GM20000 (cell line): ENCODE measurements around the gene P2RX2.

ENCODE experiments used
- DNase-seq: peaks from one replicate; pipeline ENCODE4 v3.0.0; 2012; ENCODE audit warnings: low spot score
- CTCF ChIP-seq: IDR thresholded peaks from 2 replicates; pipeline ENCODE4 v1.5.1; 2012; ENCODE audit warnings: mild to moderate bottlenecking, control low read depth; ENCODE audit errors: extremely low read depth, missing control alignments

P2RX2 gene

GRCh38 chr12:132578826-132579225 lies 39.8 kb upstream of the P2RX2 start:
- no peak for TF ChIP-seq CTCF

DNA sequence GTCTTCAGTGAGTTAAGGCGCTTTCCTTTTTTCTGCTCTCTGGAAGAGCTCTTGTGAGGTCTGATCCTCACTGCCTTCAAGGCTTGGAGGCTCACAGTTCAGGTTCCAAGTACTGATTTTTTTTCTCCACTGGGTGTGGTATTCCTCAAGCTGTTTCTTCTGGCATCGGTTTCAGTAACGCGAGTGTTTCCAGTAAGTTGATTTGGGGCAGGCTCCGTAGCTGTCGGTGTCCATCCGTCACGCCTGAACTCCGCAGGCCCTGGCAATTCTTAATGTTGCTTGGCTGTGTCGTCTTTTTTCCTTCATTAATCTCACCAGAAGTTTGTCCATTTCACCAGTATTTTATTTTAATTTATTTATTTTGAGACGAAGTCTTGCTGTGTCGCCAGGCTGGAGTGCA lies 38.8 kb upstream of the P2RX2 start:
- DNase-seq = no peak

More at GRCh38 chr12:132578826-132579225, 39.8 kb upstream of the P2RX2 start:
- no peak for DNase-seq

DNA sequence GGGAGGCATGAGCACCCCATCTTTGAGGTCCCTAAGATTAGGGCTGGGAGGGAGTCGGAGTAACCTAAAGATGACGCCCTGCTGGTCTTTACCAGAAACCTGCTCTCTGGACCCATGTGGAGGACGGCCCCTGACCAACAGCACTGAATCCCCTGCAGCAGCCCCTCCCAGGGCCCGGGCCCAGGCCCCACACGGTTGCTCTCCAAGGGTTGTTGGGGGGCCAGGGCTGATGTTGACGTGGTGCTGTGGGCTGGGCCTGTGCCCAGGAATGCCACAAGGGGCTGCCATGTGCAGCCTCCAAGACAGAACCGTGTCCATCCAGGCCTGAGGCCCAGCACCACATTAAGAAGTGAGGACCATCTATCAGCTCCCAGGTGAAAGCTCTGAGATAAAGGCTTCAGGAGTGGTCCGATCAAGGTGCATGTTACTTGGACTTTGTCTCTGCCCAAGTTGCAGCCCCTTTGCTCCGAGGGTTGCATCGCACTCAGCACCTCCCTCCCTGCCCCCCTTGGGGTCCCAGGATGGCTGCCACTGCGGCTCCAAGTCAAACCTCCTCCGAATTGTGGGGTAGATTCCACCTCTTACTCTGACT lies 37.8 kb upstream of the P2RX2 start:
- no peak for DNase-seq
- TF ChIP-seq CTCF = no peak

More for the DNA sequence above, 38.8 kb upstream of the P2RX2 start:
- no peak for TF ChIP-seq CTCF

DNA sequence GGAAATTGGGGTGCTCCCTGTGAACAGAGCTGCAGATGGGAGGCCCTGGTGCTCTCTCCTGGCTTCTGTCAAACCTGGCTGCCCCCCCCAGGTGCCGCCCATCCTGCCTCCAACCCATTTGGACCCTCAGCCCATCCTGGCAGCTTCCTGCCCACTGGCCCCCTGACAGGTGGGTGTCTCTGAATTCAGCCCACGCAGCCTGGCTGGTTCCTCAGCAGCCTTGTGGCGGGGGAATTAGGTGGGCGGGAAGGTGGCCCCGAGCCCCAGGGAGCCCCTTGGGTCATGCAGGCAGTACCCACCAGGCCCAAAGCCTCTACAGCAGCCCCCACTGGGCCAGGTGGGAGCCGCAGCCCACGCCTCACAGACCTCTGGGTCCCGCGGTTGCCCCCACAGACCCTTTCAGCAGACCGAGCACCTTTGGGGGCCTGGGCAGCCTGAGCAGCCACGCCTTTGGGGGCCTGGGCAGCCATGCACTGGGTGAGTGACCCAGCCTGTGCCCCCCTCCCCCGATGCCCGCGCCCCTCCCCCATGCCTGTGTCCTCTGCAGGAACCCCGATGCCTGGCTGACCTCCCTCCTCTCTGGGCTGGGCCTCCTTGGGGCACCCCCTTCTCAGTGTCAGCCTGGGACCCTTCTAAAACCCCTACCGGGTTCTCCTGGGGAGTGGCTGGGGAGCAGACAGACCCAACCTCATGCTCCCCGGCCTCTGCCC lies 37.1 kb upstream of the P2RX2 start:
- DNase-seq = no peak
- TF ChIP-seq CTCF = no peak

DNA sequence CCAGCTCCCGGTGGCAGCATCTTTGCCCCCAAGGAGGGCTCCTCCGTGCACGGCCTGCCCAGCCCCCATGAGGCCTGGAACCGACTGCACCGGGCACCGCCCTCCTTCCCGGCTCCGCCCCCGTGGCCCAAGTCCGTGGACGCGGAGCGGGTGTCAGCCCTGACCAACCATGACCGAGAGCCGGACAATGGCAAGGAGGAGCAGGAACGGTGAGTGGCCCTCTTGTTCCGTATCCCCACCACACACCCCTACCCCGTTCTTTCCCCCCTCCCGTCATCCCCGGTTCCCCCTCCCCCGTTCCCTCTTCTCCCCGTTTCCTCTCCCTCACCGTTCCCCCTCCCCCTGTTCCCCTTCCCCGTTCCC lies 36.5 kb upstream of the P2RX2 start:
- no peak for TF ChIP-seq CTCF
- DNase-seq = no peak

DNA sequence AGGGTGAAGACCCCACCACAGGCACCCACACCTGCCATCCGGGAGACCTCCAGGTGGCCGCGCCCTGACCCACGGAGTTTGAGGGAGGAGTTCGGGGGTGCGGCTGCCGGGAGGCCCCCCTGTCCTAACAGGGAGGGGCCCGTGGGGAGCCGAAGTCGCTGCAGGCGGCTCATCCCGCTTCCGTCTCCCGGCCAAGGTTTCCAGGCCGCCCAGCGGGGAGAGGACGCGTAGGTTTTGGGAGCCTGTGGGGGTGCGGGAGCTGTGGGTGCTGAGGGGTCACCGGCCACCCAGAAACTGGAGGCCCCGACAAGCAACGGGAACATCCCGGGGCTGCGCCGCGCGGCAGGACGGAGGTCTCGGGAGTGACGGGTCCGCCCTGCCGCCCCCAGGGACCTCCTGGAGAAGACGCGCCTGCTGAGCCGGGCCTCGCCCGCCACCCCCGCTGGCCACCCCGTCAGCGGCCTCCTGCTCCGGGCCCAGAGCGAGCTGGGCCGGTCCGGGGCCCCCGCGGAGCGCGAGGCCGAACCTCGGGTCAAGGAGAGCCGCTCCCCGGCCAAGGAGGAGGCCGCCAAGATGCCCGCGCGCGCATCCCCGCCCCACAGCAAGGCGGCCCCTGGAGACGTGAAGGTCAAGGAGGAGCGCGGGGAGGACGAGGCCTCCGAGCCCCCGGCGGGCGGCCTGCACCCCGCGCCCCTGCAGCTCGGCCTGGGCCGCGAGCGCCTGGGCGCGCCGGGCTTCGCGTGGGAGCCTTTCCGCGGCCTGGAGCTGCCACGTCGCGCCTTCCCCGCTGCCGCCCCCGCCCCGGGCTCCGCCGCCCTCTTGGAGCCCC lies 35.8 kb upstream of the P2RX2 start:
- DNase-seq = no peak
- no peak for TF ChIP-seq CTCF

DNA sequence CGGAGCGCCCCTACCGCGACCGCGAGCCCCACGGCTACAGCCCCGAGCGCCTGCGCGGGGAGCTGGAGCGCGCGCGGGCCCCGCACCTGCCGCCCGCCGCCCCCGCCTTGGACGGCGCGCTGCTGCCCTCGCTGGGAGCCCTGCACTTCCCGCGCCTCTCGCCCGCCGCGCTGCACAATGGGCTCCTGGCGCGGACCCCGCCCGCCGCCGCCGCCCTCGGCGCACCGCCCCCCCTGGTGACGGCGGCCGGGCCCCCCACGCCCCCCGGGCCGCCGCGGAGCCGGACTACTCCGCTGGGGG lies 35.2 kb upstream of the P2RX2 start:
- DNase-seq = no peak
- no peak for TF ChIP-seq CTCF
